Suprapubic skin (tissue), 4 donors: Measurements from ENCODE around the gene FAAP100.

ENCODE experiments used
- POLR2A ChIP-seq, 2 donors: fragments of 450-650 bp; IDR thresholded peaks; one replicate each; pipeline ENCODE4 v1.6.1; 2017; ENCODE audit warnings: antibody characterized with exemption in 2 of 2, mild to moderate bottlenecking in 2 of 2, moderate library complexity in 2 of 2
- POLR2AphosphoS5 ChIP-seq, 3 donors: sonication (generic); formaldehyde crosslinking; IDR thresholded peaks; one replicate each; pipeline ENCODE4 v1.6.1; 2017; ENCODE audit warnings: antibody characterized with exemption in 3 of 3
- TF ChIP-seq, protein P1 (sequence below), 2 donors: fragments of 200-600 bp in 1 of 2; fragments of 450-650 bp in 1 of 2; sonication (generic) in 1 of 2; IDR thresholded peaks; one replicate each; pipeline ENCODE4 v1.5.1; 2016 to 2019; ENCODE audit warnings: antibody characterized with exemption in 2 of 2, mild to moderate bottlenecking in 1 of 2, moderate library complexity in 1 of 2

DNA sequence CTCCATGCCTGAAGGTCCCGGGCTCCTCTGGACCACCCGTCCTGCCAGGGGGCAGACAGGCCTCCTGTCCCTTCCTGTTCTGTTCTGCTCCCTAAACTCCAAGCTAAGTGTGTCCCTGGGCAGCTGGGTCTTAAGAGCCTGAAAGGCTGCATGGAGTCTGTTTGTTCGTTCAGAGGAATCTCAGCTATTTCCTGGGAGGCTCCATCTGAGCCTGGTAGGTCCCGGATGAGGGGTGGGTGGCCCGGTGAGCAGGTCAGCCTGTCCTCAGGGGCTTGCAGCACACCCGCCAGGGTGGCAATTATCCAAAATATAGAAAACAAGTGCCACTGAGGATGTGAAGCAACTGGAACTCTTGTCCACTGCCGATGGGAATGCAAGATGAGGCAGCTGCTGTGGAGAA, 52.1 kb downstream of the FAAP100 start:
- TF ChIP-seq, protein P1, sequence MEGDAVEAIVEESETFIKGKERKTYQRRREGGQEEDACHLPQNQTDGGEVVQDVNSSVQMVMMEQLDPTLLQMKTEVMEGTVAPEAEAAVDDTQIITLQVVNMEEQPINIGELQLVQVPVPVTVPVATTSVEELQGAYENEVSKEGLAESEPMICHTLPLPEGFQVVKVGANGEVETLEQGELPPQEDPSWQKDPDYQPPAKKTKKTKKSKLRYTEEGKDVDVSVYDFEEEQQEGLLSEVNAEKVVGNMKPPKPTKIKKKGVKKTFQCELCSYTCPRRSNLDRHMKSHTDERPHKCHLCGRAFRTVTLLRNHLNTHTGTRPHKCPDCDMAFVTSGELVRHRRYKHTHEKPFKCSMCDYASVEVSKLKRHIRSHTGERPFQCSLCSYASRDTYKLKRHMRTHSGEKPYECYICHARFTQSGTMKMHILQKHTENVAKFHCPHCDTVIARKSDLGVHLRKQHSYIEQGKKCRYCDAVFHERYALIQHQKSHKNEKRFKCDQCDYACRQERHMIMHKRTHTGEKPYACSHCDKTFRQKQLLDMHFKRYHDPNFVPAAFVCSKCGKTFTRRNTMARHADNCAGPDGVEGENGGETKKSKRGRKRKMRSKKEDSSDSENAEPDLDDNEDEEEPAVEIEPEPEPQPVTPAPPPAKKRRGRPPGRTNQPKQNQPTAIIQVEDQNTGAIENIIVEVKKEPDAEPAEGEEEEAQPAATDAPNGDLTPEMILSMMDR (IDR thresholded peaks at IDR 0.05) = no peak
- TF ChIP-seq POLR2AphosphoS5 (IDR thresholded peaks at IDR 0.05) (no peak), POLR2A (IDR thresholded peaks at IDR 0.05) (no peak)
